Gastrocnemius medialis (tissue), 4 donors: ENCODE results near the gene EPB41L4B.

ENCODE experiments used
- POLR2A ChIP-seq, 2 donors: fragments of 450-650 bp; IDR thresholded peaks; one replicate each; pipeline ENCODE4 v1.6.1; 2017; ENCODE audit warnings: antibody characterized with exemption in 2 of 2, mild to moderate bottlenecking in 2 of 2, moderate library complexity in 2 of 2
- TF ChIP-seq, protein P1 (sequence below), 5 experiments: fragments of 450-650 bp in 3 of 5; fragments of 200-600 bp in 2 of 5; sonication (generic) in 2 of 5; IDR thresholded peaks in 4 of 5; conservative IDR thresholded peaks in 1 of 5; 1 replicate in 4 of 5; 2 replicates in 1 of 5; pipeline ENCODE4 v1.5.1; 2016 to 2019; ENCODE audit warnings: antibody characterized with exemption in 5 of 5, mild to moderate bottlenecking in 3 of 5, moderate library complexity in 3 of 5

DNA sequence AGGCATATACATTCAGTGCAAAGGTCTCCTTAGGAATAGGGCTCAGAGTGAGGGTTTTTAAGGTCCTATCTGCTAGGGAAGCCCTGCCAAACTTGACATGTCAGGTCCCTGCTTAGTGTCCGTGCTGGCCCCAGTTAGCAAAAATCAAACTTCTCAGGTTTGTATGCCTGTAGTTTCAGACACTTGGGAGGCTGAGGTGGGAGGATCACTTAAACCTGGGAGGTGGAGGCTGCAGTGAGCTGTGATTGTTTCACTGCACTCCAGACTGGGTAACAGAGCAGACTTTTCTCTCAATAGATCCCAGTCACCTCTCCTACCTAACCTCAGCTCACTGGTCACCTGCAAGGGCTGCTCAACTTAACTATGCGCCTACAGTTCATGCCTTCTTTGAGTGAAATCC lies 182.4 kb downstream of the EPB41L4B start:
- TF ChIP-seq, protein P1, sequence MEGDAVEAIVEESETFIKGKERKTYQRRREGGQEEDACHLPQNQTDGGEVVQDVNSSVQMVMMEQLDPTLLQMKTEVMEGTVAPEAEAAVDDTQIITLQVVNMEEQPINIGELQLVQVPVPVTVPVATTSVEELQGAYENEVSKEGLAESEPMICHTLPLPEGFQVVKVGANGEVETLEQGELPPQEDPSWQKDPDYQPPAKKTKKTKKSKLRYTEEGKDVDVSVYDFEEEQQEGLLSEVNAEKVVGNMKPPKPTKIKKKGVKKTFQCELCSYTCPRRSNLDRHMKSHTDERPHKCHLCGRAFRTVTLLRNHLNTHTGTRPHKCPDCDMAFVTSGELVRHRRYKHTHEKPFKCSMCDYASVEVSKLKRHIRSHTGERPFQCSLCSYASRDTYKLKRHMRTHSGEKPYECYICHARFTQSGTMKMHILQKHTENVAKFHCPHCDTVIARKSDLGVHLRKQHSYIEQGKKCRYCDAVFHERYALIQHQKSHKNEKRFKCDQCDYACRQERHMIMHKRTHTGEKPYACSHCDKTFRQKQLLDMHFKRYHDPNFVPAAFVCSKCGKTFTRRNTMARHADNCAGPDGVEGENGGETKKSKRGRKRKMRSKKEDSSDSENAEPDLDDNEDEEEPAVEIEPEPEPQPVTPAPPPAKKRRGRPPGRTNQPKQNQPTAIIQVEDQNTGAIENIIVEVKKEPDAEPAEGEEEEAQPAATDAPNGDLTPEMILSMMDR (IDR thresholded peaks at IDR 0.05 in 4 of 5, conservative IDR thresholded peaks at IDR 0.05 in 1 of 5) = no peak
- TF ChIP-seq POLR2A (IDR thresholded peaks at IDR 0.05) = no peak
